K562 (cell line): ENCODE data around the gene SLC12A3. TPM values are rescaled to one million over a fixed set of nuclear protein-coding genes. Genes with fewer than 3 reads are reported as not detected.

ENCODE experiments used
- HINFP ChIP-seq: fragments of 450-650 bp; conservative IDR thresholded peaks from 2 replicates; pipeline ENCODE4 v1.6.1; 2016; ENCODE audit warnings: missing genetic modification characterization, low read depth, mild to moderate bottlenecking, control low read depth, missing compliant biosample characterization
- KLF1 ChIP-seq: fragments of 450-650 bp; IDR thresholded peaks from 2 replicates; pipeline ENCODE4 v1.6.1; 2016; ENCODE audit warnings: missing genetic modification characterization, missing compliant biosample characterization
- MAZ ChIP-seq, 2 experiments: fragments of 450-650 bp in 1 of 2; sonication (generic) in 1 of 2; formaldehyde crosslinking; IDR thresholded peaks in 1 of 2; conservative IDR thresholded peaks in 1 of 2; 2 replicates each; pipeline versions ENCODE4 v1.4.0 to v1.5.0; 2020; ENCODE audit warnings: mild to moderate bottlenecking in 1 of 2, missing genetic modification reagents in 1 of 2
- PHF21A ChIP-seq: fragments of 450-650 bp; IDR thresholded peaks from 2 replicates; pipeline ENCODE4 v1.6.1; 2017; ENCODE audit warnings: low read depth, borderline replicate concordance
- SMAD4 ChIP-seq: fragments of 250-450 bp; sonication (Bioruptor Pico); conservative IDR thresholded peaks from 2 replicates; pipeline ENCODE4 v1.8.0; 2021; ENCODE audit warnings: inconsistent platforms, mild to moderate bottlenecking, moderate library complexity
- SMARCA4 ChIP-seq: fragments of 450-650 bp; IDR thresholded peaks from 2 replicates; pipeline ENCODE4 v1.6.1; 2016
- SPI1 ChIP-seq: IDR thresholded peaks from 2 replicates; pipeline ENCODE4 v1.6.1; 2011; ENCODE audit warnings: low read depth, low read length, control low read depth, borderline replicate concordance
- ZC3H4 ChIP-seq: sonication (generic); formaldehyde crosslinking; IDR thresholded peaks from 2 replicates; pipeline ENCODE4 v1.9.0; 2021; ENCODE audit warnings: missing genetic modification reagents, borderline replicate concordance
- ZNF134 ChIP-seq: fragments of 250-450 bp; sonication (Bioruptor Pico); conservative IDR thresholded peaks from 2 replicates; pipeline ENCODE4 v1.4.0; 2020
- ZNF232 ChIP-seq: sonication (generic); formaldehyde crosslinking; IDR thresholded peaks from 2 replicates; pipeline ENCODE4 v1.8.0; 2022; ENCODE audit warnings: mild to moderate bottlenecking, missing genetic modification reagents
- ZNF239 ChIP-seq: fragments of 250-450 bp; sonication (Bioruptor Pico); IDR thresholded peaks from 2 replicates; pipeline ENCODE4 v1.4.0; 2020; ENCODE audit warnings: mild to moderate bottlenecking
- ZNF311 ChIP-seq: fragments of 250-450 bp; sonication (Bioruptor Pico); IDR thresholded peaks from 2 replicates; pipeline ENCODE4 v1.4.0; 2020; ENCODE audit warnings: mild to moderate bottlenecking, moderate library complexity
- ZNF431 ChIP-seq: sonication (generic); formaldehyde crosslinking; IDR thresholded peaks from 2 replicates; pipeline ENCODE4 v1.8.0; 2022; ENCODE audit warnings: mild to moderate bottlenecking, missing genetic modification reagents
- ZNF444 ChIP-seq: fragments of 250-450 bp; sonication (Bioruptor Pico); IDR thresholded peaks from 2 replicates; pipeline ENCODE4 v1.4.0; 2020; ENCODE audit warnings: mild to moderate bottlenecking, moderate library complexity
- ZNF740 ChIP-seq, 3 experiments: fragments of 200-800 bp in 1 of 3; sonication (Bioruptor generic) in 1 of 3; sonication (generic) in 1 of 3; formaldehyde crosslinking in 1 of 3; IDR thresholded peaks; 2 replicates each; pipeline versions ENCODE4 v1.6.1 to v1.8.0; 2016 to 2022; ENCODE audit warnings: mild to moderate bottlenecking in 2 of 3, missing compliant biosample characterization in 2 of 3, missing genetic modification characterization in 2 of 3, missing genetic modification reagents in 1 of 3
- polyA plus RNA-seq, 8 experiments: library from polyadenylated mRNA; depleted of rRNA in 4 of 8; stranded (reverse) in 5 of 8; unstranded in 3 of 8; fragments of >200 nt; fragmentation: Nextera tagmentation in 2 of 8; fragmentation: Illumina TruSeq in 1 of 8; extraction: Ambion mirVana in 2 of 8; extraction: Trizol in 1 of 8; gene quantifications; 2 replicates each; pipeline versions ENCODE4 v1.2.1 to v1.2.3, GENCODE V29; 2011 to 2014; ENCODE audit warnings: inconsistent platforms in 1 of 8, missing spikeins in 1 of 8
- total RNA-seq, 7 experiments: library from RNA; depleted of rRNA in 6 of 7; stranded (reverse); fragments of >200 nt in 6 of 7; fragmentation: Illumina TruSeq in 2 of 7; extraction: Trizol in 2 of 7; gene quantifications; 2 replicates each; pipeline versions ENCODE4 v1.2.1 to v1.2.3, GENCODE V29; 2011 to 2021; ENCODE audit warnings: low replicate concordance in 1 of 7
- TF ChIP-seq, protein P1 (sequence below), 3 experiments: fragments of 200-800 bp in 1 of 3; fragments of 250-450 bp in 1 of 3; fragments of 450-650 bp in 1 of 3; sonication (Bioruptor Pico) in 1 of 3; sonication (Bioruptor generic) in 1 of 3; formaldehyde crosslinking in 1 of 3; IDR thresholded peaks; 2 replicates each; pipeline versions ENCODE4 v1.6.1 to v1.8.0; 2016 to 2022; ENCODE audit warnings: mild to moderate bottlenecking in 2 of 3, missing genetic modification characterization in 2 of 3, missing compliant biosample characterization in 1 of 3, moderate library complexity in 1 of 3
- TF ChIP-seq, protein P2 (sequence below), 2 experiments: fragments of 200-800 bp in 1 of 2; sonication (Bioruptor generic) in 1 of 2; sonication (generic) in 1 of 2; formaldehyde crosslinking in 1 of 2; IDR thresholded peaks in 1 of 2; conservative IDR thresholded peaks in 1 of 2; 2 replicates each; pipeline versions ENCODE4 v1.5.0 to v1.6.1; 2016 to 2020; ENCODE audit warnings: missing compliant biosample characterization in 1 of 2, missing genetic modification characterization in 1 of 2, missing genetic modification reagents in 1 of 2

SLC12A3 gene
- total and polyA plus RNA-seq, 9 of the 15 experiments (the other 6 are each of a cell fraction or from before 2014, with no cell fraction given) = not detected

GRCh38 chr16:56931271-56931891 lies 66.4 kb downstream of the SLC12A3 start (continued):
- TF ChIP-seq HINFP (tag) = 0 out of 2 replicates have a peak, but pooled peaks have one; percentile 31
- peak; percentile 40; the same call in 1 of the 2 replicates for TF ChIP-seq ZNF311
- 0 out of 2 replicates have a peak, but pooled peaks have one; percentile 25 for TF ChIP-seq ZNF134 (CRISPR knock-in tag)
- peak; percentile 88; the same call in 1 of the 2 replicates for TF ChIP-seq ZC3H4 (CRISPR knock-in tag)
- TF ChIP-seq ZNF740 (CRISPR knock-in tag; IDR thresholded peaks at IDR 0.05) = 0 out of 2 replicates have a peak, but pooled peaks have one; percentile 30
- peak; percentile 49 to 68; a peak in 3 of 4 replicates for TF ChIP-seq ZNF740 (tag; IDR thresholded peaks at IDR 0.05)
- TF ChIP-seq, protein P1, sequence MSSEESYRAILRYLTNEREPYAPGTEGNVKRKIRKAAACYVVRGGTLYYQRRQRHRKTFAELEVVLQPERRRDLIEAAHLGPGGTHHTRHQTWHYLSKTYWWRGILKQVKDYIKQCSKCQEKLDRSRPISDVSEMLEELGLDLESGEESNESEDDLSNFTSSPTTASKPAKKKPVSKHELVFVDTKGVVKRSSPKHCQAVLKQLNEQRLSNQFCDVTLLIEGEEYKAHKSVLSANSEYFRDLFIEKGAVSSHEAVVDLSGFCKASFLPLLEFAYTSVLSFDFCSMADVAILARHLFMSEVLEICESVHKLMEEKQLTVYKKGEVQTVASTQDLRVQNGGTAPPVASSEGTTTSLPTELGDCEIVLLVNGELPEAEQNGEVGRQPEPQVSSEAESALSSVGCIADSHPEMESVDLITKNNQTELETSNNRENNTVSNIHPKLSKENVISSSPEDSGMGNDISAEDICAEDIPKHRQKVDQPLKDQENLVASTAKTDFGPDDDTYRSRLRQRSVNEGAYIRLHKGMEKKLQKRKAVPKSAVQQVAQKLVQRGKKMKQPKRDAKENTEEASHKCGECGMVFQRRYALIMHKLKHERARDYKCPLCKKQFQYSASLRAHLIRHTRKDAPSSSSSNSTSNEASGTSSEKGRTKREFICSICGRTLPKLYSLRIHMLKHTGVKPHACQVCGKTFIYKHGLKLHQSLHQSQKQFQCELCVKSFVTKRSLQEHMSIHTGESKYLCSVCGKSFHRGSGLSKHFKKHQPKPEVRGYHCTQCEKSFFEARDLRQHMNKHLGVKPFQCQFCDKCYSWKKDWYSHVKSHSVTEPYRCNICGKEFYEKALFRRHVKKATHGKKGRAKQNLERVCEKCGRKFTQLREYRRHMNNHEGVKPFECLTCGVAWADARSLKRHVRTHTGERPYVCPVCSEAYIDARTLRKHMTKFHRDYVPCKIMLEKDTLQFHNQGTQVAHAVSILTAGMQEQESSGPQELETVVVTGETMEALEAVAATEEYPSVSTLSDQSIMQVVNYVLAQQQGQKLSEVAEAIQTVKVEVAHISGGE (CRISPR knock-in tag; IDR thresholded peaks at IDR 0.05) = 0 out of 6 replicates have a peak, but pooled peaks of 1 of the 3 experiments have one; percentile 60
- 0 out of 2 replicates have a peak, but pooled peaks have one; percentile 7 for TF ChIP-seq ZNF431
- TF ChIP-seq ZNF239 = peak; percentile 43; the same call in 1 of the 2 replicates
- TF ChIP-seq ZNF232 (CRISPR knock-in tag) = 0 out of 2 replicates have a peak, but pooled peaks have one; percentile 37
- TF ChIP-seq SMARCA4 = peak; percentile 30; the same call in 1 of the 2 replicates
- peak; percentile 98 for TF ChIP-seq SPI1
- TF ChIP-seq PHF21A = no peak
- TF ChIP-seq, protein P2, sequence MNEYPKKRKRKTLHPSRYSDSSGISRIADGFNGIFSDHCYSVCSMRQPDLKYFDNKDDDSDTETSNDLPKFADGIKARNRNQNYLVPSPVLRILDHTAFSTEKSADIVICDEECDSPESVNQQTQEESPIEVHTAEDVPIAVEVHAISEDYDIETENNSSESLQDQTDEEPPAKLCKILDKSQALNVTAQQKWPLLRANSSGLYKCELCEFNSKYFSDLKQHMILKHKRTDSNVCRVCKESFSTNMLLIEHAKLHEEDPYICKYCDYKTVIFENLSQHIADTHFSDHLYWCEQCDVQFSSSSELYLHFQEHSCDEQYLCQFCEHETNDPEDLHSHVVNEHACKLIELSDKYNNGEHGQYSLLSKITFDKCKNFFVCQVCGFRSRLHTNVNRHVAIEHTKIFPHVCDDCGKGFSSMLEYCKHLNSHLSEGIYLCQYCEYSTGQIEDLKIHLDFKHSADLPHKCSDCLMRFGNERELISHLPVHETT (CRISPR knock-in tag; conservative IDR thresholded peaks at IDR 0.05 in 1 of 2, IDR thresholded peaks at IDR 0.05 in 1 of 2) = peak in 1 of 2 experiments; percentile 77; a peak in 1 of 4 replicates
- TF ChIP-seq MAZ (CRISPR knock-in tag; conservative IDR thresholded peaks at IDR 0.05 in 1 of 2, IDR thresholded peaks at IDR 0.05 in 1 of 2) = no peak
- peak; percentile 45; the same call in 1 of the 2 replicates for TF ChIP-seq ZNF444 (CRISPR knock-in tag)
- peak; percentile 26; the same call in 1 of the 2 replicates for TF ChIP-seq KLF1 (tag)
- TF ChIP-seq SMAD4 (CRISPR knock-in tag) = peak; percentile 80; the same call in 1 of the 2 replicates
